ENCODE data around the gene CFAP54. TPM values are rescaled to one million over a fixed set of nuclear protein-coding genes. Genes with fewer than 3 reads are reported as not detected.
A peak's percentile ranks its signal among the peaks of the same experiment; 100 is the strongest.

Gene CFAP54
- total and polyA plus RNA-seq, 2 experiments from 2014 or later = 0.07 to 0.76 TPM

DNA sequence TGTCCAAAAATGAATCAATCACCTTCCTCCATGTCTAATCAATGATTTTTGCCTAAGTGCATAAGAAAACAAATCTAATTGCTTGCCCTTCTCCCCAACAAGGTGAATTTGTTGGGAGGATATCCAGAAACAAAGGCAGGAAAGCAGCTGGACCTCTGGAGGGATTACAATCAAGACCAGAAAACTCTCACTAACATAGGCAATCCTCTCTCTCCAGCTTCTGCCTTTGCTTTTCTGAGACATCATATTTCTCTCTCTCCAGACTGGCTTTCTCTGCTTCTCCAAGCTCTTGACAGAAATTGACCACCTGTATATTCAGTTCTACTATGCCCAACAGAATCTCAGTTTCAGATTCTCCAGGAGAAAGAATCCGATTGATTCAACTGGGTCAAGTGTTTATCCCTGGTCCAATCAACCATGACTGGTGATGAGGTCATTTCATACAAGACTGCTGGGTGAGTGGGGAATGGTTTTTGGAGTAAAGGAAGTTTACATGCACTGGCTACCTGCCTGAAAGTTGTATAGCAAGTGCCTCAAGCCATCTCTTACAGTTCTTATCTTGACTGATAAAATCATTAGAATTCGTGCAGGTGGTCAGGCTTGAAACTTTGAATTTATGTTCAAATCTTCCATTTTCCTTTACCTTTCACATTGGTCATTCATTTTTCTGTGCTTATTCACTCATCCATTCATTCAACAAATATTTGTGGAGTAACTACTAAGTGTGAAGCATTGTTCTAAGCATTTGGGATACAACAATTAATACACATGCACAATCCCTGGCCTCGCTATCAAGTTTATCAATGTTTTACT lies 22.2 kb upstream of the CFAP54 start:
- H4K20me1 ChIP-seq (replicated peaks; ENCODE audit: insufficient read depth) = no peaks in the 10 kb centered on the region
- Mint-ChIP-seq H3K36me3 (ENCODE audit: low read depth) (no peaks in the 10 kb centered on the region), H3K4me3 (no peak overlapping the region), H3K4me1 (no peaks in the 10 kb centered on the region), H3K9me3 (no peaks in the 10 kb centered on the region), H3K27me3 (ENCODE audit: insufficient read depth, low read depth, poor library complexity) (no peaks in the 10 kb centered on the region), H3K27ac (no peak overlapping the region)
- H3K4me3 ChIP-seq = no peak overlapping the region
- peak overlapping the region; percentile 78; the same call in 1 of the 2 replicates for H2AFZ ChIP-seq
- no peaks in the 10 kb centered on the region for H3K27me3 ChIP-seq (ENCODE audit: insufficient read depth)
- H3K27ac ChIP-seq (ENCODE audit: low read depth) = no peak overlapping the region
- H3K4me2 ChIP-seq = no peak overlapping the region
- ATAC-seq (no peak), DNase-seq (ENCODE audit: low spot score) (no peak)
- H3K9me2 ChIP-seq (ENCODE audit: insufficient read depth) = no peaks in the 10 kb centered on the region
- no peaks in the 10 kb centered on the region for H3K79me2 ChIP-seq (replicated peaks; ENCODE audit: insufficient read depth)
- no peaks in the 10 kb centered on the region for H3K36me3 ChIP-seq (ENCODE audit: insufficient read depth)
- H3F3A ChIP-seq (replicated peaks; ENCODE audit: low read depth) = no peaks in the 10 kb centered on the region
- TF ChIP-seq JUNB (IDR thresholded peaks at IDR 0.05; ENCODE audit: unreplicated experiment) (no peak), ZNF331 (CRISPR knock-in tag; IDR thresholded peaks at IDR 0.05; ENCODE audit: low read depth) (no peak), POLR2AphosphoS5 (IDR thresholded peaks at IDR 0.05; ENCODE audit: low read depth) (no peak), CREB1 (CRISPR knock-in tag; IDR thresholded peaks at IDR 0.05; ENCODE audit: low read depth) (no peak), STAT1 (IDR thresholded peaks at IDR 0.05; ENCODE audit: unreplicated experiment) (no peak), NANOG (IDR thresholded peaks at IDR 0.05; ENCODE audit: borderline replicate concordance) (no peak), EZH2phosphoT487 (IDR thresholded peaks at IDR 0.05; ENCODE audit: unreplicated experiment) (no peak), ZNF114 (CRISPR knock-in tag; IDR thresholded peaks at IDR 0.05) (no peak), EZH2 (IDR thresholded peaks at IDR 0.05; ENCODE audit: low read depth, unreplicated experiment) (no peak)
- TF ChIP-seq, protein P1, sequence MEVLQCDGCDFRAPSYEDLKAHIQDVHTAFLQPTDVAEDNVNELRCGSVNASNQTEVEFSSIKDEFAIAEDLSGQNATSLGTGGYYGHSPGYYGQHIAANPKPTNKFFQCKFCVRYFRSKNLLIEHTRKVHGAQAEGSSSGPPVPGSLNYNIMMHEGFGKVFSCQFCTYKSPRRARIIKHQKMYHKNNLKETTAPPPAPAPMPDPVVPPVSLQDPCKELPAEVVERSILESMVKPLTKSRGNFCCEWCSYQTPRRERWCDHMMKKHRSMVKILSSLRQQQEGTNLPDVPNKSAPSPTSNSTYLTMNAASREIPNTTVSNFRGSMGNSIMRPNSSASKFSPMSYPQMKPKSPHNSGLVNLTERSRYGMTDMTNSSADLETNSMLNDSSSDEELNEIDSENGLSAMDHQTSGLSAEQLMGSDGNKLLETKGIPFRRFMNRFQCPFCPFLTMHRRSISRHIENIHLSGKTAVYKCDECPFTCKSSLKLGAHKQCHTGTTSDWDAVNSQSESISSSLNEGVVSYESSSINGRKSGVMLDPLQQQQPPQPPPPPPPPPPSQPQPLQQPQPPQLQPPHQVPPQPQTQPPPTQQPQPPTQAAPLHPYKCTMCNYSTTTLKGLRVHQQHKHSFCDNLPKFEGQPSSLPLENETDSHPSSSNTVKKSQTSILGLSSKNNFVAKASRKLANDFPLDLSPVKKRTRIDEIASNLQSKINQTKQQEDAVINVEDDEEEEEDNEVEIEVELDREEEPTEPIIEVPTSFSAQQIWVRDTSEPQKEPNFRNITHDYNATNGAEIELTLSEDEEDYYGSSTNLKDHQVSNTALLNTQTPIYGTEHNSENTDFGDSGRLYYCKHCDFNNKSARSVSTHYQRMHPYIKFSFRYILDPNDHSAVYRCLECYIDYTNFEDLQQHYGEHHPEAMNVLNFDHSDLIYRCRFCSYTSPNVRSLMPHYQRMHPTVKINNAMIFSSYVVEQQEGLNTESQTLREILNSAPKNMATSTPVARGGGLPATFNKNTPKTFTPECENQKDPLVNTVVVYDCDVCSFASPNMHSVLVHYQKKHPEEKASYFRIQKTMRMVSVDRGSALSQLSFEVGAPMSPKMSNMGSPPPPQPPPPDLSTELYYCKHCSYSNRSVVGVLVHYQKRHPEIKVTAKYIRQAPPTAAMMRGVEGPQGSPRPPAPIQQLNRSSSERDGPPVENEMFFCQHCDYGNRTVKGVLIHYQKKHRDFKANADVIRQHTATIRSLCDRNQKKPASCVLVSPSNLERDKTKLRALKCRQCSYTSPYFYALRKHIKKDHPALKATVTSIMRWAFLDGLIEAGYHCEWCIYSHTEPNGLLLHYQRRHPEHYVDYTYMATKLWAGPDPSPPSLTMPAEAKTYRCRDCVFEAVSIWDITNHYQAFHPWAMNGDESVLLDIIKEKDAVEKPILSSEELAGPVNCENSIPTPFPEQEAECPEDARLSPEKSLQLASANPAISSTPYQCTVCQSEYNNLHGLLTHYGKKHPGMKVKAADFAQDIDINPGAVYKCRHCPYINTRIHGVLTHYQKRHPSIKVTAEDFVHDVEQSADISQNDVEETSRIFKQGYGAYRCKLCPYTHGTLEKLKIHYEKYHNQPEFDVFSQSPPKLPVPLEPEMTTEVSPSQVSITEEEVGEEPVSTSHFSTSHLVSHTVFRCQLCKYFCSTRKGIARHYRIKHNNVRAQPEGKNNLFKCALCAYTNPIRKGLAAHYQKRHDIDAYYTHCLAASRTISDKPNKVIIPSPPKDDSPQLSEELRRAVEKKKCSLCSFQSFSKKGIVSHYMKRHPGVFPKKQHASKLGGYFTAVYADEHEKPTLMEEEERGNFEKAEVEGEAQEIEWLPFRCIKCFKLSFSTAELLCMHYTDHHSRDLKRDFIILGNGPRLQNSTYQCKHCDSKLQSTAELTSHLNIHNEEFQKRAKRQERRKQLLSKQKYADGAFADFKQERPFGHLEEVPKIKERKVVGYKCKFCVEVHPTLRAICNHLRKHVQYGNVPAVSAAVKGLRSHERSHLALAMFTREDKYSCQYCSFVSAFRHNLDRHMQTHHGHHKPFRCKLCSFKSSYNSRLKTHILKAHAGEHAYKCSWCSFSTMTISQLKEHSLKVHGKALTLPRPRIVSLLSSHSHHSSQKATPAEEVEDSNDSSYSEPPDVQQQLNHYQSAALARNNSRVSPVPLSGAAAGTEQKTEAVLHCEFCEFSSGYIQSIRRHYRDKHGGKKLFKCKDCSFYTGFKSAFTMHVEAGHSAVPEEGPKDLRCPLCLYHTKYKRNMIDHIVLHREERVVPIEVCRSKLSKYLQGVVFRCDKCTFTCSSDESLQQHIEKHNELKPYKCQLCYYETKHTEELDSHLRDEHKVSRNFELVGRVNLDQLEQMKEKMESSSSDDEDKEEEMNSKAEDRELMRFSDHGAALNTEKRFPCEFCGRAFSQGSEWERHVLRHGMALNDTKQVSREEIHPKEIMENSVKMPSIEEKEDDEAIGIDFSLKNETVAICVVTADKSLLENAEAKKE (CRISPR knock-in tag; IDR thresholded peaks at IDR 0.05) = no peak
- TF ChIP-seq, protein P2, sequence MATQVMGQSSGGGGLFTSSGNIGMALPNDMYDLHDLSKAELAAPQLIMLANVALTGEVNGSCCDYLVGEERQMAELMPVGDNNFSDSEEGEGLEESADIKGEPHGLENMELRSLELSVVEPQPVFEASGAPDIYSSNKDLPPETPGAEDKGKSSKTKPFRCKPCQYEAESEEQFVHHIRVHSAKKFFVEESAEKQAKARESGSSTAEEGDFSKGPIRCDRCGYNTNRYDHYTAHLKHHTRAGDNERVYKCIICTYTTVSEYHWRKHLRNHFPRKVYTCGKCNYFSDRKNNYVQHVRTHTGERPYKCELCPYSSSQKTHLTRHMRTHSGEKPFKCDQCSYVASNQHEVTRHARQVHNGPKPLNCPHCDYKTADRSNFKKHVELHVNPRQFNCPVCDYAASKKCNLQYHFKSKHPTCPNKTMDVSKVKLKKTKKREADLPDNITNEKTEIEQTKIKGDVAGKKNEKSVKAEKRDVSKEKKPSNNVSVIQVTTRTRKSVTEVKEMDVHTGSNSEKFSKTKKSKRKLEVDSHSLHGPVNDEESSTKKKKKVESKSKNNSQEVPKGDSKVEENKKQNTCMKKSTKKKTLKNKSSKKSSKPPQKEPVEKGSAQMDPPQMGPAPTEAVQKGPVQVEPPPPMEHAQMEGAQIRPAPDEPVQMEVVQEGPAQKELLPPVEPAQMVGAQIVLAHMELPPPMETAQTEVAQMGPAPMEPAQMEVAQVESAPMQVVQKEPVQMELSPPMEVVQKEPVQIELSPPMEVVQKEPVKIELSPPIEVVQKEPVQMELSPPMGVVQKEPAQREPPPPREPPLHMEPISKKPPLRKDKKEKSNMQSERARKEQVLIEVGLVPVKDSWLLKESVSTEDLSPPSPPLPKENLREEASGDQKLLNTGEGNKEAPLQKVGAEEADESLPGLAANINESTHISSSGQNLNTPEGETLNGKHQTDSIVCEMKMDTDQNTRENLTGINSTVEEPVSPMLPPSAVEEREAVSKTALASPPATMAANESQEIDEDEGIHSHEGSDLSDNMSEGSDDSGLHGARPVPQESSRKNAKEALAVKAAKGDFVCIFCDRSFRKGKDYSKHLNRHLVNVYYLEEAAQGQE (IDR thresholded peaks at IDR 0.05; ENCODE audit: unreplicated experiment) = no peak
- TF ChIP-seq, protein P3, sequence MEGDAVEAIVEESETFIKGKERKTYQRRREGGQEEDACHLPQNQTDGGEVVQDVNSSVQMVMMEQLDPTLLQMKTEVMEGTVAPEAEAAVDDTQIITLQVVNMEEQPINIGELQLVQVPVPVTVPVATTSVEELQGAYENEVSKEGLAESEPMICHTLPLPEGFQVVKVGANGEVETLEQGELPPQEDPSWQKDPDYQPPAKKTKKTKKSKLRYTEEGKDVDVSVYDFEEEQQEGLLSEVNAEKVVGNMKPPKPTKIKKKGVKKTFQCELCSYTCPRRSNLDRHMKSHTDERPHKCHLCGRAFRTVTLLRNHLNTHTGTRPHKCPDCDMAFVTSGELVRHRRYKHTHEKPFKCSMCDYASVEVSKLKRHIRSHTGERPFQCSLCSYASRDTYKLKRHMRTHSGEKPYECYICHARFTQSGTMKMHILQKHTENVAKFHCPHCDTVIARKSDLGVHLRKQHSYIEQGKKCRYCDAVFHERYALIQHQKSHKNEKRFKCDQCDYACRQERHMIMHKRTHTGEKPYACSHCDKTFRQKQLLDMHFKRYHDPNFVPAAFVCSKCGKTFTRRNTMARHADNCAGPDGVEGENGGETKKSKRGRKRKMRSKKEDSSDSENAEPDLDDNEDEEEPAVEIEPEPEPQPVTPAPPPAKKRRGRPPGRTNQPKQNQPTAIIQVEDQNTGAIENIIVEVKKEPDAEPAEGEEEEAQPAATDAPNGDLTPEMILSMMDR (conservative IDR thresholded peaks at IDR 0.05; ENCODE audit: low read depth in 2 of 2) = no peak
- TF ChIP-seq, protein P4, sequence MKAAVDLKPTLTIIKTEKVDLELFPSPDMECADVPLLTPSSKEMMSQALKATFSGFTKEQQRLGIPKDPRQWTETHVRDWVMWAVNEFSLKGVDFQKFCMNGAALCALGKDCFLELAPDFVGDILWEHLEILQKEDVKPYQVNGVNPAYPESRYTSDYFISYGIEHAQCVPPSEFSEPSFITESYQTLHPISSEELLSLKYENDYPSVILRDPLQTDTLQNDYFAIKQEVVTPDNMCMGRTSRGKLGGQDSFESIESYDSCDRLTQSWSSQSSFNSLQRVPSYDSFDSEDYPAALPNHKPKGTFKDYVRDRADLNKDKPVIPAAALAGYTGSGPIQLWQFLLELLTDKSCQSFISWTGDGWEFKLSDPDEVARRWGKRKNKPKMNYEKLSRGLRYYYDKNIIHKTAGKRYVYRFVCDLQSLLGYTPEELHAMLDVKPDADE (IDR thresholded peaks at IDR 0.05) = no peak
- H3K4me1 ChIP-seq (ENCODE audit: insufficient read depth) = no peaks in the 10 kb centered on the region
